Measurements from ENCODE around the gene TBC1D19.
"Not testable (repeated sequence)": the region's sequence is repeated elsewhere in the genome, so short reads cannot be mapped to it uniquely, and the experiment has no call there.

Gene TBC1D19

DNA sequence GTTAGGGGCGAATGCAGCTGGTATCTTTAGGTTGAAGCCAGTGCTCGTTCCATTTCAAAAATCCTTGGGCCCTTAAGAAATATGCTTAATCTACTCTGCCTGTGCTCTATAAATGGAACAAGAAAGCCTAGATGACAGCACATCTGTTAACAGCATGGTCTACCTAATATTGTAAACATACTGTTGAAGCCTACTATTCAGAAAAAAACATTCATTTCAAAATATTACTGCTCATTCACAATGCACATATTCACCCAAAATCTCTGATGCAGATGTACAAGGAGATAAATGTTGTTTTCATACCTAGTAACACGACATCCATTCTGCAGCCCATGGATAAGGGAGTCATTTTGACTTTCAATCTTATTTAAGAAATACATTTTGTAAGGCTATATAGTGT, 106.6 kb downstream of the TBC1D19 start:
- no peak for DNase-seq

DNA sequence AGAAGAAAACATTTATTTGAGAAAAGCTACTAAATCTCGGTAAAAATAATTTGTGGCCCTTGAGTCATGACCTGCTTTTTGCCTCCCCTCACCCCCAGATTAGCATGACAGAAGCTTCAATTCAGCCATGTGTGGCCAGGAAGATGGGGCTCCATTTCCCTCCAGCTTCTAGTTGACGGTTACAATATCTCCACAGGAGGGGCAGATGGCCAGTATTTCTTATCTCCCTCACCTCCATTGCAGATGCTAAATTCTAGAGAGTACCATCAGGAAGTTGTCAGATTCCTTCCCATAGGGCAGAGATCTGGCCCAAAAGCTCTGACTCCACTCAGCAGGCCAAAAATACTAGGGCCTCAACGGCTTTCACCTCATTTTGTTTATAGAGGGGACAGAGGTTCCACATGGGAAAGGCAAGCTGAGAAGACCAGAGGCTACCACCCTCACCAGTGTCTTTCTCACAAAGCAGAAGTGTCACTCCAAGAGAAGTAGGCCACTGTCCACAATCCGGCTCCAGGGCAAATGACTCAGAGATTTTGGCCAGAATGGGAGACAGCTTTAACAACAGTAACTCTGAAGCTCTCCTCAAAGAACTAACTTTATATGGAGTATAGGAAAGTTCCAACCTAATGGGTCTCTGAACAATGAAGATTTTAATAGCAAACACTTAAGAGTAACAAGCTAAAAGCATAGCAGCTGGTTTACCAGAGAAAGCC, 108.3 kb downstream of the TBC1D19 start:
- DNase-seq: no peak

DNA sequence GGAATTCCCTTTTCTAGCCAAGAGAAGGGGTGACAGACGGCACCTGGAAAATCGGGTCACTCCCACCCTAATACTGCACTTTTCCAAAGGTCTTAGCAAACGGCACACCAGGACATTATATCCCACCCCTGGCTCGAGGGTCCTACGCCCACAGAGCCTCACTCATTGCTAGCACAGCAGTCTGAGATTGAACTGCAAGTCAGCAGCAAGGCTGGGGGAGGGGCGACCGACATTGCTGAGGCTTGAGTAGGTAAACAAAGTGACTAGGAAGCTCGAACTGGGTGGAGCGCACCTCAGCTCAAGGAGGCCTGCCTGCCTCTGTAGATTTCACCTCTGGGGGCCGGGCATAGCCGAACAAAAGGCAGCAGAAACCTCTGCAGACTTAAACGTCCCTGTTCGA, 110.2 kb downstream of the TBC1D19 start:
- DNase-seq: not testable (repeated sequence)

DNA sequence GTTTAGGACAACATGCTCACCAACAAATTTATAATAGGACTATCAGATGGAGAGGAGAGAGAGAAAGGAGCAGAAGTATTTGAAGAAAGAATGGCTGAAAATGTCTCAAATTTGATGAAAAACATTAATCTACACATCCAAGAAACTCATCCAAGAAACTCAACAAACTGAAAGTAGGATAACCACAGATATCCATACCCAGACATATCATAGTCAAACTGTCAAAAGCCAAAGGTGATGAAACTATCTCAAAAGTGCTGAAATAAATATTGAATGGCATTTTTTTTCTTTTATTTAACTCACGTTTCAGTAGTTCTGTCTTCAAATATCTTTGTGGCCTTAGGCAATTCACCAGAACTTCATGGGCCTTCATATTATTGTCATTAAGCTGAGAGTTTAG, 116.2 kb downstream of the TBC1D19 start:
- no peak for DNase-seq

DNA sequence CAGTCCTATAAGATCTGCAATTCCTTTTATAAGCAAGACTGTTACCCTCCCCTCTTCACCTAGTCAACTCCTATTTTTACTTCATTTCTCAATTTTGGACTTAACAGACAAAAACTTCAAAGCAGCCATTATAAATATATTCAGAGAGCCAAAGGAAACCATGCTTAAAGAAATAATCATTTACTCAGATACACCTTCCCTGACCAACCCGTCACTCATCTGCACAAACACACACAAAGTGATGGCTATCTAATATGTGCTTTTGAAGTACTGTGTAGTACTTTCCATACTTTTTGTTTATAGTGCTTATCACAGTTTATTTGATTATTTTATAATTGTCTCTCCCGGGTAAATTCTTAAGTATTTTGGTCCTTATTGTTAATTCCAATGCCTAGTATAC, 117.2 kb downstream of the TBC1D19 start:
- DNase-seq: no peak

DNA sequence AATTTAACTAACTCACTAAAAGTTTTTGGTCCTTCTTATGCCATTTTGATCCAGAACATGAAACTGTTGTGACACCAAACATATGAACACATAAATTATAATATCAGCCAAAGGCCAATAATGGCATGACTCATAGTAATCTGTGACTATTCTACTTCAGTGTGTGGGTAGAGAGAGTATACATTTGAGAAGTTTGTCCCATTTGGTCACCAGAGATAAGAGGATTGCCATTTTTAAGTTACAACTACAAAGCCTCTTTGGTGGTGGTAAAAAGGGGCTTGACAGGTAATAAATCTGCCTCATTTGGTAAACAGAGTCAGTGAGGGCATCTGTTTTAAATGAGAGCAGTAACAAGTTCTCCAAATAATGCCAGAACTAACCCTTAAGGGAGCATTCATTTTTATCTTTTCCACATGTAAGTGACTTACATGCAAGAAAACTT, 117.9 kb downstream of the TBC1D19 start:
- no peak for DNase-seq

DNA sequence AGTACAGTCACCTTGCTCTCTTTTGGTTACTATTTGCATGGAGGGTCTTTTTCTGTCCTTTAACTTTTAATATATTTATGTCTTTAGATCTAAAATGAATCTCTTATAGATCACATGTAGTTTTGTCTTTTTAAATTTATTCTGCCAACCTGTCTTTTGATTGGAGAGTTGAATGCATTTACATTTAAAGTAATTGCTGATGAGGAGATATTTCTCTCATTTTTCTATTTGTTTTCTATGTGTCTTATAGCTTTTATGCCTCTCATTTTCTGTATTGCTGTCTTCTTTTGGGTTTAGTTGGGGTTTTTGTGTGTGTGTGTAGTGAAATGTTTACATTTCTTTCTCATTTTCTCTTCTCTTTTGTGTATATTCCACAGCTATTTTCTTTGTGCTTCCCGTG, 123.5 kb downstream of the TBC1D19 start:
- DNase-seq: no peak

DNA sequence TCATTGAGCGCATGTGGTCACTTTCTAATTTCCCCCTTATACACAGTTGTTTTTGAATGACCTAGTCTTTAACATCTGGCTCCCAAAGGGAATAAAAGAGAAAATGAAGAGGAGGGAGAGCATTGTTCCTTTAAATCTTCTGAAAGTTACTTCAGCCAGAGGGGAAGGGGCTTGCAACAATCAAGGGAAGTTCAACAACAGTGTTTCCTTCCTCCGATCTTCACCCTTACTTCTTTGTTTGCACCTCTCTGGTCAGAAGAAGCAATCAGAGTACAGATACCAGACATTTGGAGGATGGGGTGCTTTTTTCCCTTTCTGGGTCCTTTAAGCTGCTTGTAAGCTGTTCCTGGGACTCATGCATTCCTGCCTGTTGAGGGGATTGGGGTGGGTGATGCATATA, 125.4 kb downstream of the TBC1D19 start:
- DNase-seq: no peak

DNA sequence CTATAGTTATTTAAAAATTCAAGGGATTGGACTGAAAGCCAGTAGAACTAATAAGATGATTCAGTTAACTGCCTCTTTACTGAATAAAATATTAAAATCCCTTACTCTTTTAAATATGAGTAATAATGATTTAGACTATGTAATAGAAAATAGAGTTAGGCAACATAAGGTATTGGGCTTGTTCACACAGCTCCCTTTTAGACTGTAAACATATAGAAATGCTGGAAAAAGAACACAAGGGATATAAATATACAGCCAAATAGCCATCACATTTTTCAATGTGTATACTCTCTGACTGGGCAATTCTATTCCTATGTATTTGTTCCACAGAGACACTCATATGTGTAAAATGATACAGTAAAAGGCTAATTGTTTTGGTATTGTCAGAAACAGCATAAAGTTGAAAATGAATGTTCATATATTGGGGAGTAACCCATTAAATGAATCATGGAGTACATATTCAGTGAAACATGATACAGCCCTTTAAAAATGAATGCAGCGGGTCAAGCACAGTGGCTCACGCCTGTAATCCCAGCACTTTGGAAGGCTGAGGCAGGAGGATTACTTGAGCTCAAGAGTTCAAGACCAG, 129.8 kb downstream of the TBC1D19 start:
- no peak for DNase-seq

DNA sequence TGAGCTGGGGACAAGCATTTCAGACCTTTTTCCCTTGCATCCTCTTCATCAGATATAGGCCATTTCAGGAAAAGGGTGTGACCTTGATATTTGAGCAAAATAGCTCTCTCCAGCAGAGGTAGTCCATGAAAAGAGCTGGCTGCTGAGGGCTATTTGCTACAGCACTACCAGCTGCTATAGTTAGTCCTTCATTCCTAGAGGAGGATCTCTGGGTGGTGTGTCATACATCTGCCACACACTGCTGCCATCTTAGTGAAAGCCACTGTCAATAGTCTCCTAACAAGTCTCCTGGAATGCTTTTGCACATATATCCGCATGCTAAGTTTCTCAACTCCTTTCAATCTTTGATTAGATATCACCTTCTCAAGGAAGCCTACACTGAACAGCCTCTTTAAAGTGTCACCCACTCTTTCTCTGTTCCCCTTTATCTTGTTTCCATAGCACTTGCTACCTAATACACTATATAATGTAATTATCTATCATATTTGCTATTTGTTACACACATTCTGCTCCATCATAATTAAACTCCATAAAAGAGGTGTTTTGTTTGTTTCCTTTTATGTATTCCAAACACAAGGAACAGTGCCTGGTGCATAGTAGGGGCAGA, 131.9 kb downstream of the TBC1D19 start:
- no peak for DNase-seq

DNA sequence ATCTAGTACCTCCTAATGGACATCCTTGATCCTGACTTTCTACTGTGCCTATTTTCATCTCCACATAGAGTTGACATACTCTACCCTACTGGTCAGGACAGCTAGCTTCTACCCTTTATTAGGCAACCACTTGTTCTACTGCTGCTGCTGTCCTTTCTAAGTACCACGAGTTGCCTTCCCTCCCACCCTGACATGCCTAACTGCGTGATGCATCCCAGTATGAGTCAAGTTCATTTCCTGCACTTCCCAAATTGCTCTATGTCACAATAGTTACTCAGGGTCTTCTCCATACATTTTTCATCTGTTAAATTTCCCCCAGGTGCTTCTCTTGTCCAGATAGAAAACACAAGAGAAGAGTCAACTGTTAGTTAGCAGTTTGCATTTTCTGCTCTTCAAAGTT, 133.4 kb downstream of the TBC1D19 start:
- DNase-seq: no peak

DNA sequence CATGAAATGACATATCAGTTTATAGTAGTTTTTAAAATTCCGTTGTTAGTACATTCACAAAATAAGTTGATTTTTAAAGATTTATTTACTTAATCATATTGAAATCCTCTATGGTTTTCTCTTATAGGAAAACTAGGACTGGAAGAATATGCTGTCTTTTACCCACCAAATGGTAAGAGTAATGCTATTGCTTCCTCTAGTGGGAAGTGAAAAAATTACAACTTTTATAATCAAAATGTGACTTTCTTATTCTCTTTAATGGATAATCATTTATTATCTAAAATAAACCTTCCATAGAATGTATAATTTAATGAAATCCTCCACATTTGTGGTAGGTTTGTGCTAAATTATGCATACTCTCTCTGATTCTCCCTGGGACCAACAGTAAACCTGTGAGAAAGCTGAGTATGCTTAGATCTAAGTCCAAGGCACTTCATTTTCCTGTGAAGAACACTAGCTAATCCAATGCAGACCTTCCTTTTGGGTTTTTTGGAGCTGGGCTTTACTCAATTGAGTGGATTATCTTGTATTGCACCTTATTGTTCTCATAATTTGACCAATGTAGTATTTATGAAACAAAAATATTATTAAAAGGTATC, 136.2 kb downstream of the TBC1D19 start:
- no peak for DNase-seq

DNA sequence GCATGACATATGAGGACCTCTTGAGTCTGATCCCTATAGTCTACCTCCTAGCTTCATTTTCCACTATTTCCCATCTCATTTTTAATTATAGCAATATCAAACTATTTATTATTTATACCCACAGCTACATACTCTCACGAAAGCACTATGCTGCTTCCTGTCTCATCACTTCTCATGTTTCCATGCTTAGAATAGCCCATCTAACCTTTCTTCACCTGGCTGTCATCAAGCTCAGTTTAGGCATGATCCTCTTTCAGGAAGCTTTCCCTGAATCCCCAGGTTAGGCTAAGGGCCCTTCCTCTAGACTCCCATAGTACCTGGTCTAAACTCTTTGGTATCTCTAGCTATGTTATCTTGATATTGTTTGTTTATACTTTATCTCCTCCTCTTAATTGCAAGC, 137.8 kb downstream of the TBC1D19 start:
- DNase-seq: no peak

DNA sequence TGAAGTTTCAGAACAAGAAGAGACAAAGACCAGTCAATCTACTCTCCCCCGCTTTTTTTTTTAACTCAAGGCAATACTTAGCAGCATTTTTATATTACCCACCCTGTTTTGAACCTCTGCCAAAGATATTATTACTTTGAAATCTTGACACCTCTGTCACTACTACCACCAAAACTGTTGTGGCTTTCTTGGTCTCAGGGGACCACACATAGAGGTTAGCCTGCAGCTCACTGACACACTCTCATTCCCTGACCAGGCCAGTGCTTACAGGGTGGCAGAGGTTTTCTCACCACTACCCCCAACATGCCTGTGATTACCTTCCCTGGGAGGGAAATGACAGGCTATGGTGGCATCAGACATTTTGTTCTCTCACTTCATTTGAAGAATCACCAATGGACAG, 139.3 kb downstream of the TBC1D19 start:
- no peak for DNase-seq

DNA sequence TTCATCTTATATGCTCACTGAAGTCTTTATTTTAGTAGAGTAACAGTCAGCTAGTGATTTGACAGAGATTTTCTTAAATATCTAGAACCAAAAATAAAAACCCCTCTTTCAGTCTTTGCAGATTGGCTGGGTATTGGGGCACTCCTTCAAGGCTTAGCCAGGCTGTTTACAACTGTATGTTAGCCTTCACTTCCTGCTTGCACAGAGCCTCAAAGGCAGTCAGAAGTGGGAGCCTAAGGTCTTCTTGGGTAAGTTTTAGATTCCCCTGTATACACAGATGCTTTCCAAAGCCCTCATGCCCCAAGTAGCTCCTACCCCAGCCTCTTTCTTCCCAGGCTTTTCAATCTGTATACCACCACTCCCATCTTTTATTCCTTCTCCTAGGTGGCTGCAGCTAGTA, 140.7 kb downstream of the TBC1D19 start:
- DNase-seq: no peak

DNA sequence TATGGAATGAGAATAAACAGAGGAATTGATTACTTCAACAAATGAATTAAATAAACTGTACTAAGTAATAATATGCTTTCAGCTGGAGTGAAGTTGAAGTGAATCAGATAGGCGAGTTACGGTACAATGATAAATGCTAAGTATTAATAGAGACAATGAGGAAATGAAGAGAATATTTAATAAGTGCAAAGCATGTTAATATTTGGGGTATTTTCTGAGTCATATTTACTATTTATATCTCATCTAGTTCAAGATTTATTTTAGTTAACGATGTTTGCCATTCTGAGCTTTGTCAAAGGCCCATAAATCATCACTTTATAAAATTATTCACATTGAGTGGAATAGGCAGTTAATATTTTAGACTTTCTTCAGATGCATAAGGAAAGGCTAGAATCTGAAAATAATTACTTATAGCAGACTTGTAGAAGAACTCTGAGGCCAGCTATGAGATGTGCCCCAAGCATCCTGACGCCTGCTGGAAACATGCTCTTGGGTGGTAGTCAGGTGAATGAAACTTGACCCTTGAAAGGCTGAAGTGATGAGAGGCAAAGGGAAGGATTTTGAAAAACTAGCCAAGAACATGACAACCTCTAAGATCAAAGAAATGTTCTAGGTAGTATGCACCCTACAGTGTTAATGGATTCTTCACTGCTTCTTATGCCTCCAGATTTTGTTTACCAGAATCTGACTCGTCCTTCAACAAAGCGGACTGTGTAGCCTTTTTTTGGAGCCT, 142.9 kb downstream of the TBC1D19 start:
- no peak for DNase-seq

DNA sequence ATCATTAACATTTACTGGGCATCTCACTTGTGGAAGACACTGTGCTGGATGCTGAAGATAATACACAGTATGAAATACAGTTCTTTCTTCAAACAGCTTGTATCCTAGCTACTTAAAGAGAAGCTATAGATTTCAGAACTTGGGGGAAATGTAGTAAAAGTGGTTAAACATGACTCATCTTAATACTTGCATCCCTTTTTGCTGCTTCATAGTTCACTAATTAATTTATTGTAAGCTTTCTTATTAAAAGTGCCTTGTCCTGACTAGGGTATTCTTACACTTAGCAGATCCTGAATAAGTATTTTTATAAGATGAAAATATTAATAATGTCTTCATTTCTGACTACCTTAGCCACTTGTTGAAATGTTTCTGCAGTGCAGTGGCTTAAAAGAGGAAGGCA, 144.0 kb downstream of the TBC1D19 start:
- DNase-seq: no peak

DNA sequence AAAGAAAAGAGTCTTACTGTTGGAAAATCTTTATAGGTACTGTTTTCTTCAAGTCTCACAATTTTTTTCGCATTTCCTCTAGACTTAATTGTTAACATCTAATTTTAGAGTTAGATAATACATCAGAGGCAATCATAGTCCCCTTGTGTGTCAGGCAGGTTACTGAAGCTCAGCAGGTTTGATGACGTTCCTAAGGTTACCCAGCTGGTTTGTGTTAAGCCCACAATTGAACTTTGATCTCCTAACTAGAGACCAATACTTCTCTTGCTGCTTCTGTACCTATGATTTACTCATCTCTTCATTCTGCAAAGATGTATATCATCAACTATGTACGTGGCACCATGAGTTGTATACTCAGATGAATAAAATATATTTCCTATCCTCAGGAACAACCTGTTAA, 145.1 kb downstream of the TBC1D19 start:
- no peak for DNase-seq

DNA sequence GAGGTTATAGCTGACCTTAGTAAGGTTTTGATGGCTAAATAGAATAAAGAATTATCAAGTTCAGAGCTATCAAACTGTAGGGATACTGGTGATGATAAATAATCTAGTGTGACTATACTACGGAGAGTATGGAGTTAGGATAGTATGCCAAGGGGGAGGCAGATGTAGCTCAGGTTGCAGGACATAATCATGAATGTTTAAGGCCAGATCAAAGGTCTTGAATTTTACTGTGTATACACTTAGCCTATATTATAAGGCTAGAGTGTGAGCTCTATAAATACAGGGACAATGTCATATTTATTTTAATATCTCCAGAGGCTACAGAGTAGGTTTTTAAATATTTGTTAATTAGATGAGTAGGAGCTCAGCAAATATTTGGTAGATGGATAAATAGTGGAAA, 145.7 kb downstream of the TBC1D19 start:
- DNase-seq: no peak

DNA sequence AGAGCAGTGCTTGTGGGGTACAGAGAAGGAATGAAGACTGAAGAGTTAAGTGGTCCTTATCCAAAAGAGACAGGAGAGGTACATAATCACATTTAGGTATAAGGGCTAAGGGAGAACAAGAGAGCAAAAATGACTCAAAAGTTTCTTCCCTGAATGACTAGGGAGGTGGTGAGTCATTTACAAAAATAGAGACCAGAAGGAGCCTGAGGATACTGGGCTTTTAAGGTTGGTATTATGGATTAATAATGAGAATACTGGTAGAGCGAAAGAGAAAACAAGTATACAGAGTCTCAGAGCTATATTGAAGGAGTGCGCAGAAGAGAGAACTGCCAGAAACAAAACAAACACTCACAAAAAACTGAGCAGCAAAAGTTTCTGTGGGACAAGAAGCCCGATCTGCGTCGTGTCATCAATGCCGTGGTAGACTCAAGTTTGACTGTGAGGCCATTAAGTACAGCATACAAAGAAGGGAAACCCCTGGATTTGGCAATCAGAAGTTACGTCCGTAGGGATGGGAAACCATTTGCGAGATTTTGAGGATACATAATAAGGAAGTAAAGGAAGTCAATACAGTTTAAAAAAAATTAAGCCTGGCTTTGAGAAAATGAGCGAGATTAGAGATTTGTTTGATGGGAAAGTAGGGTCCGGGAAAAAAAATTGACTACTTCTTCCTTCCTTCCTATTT, 147.6 kb downstream of the TBC1D19 start:
- no peak for DNase-seq

DNA sequence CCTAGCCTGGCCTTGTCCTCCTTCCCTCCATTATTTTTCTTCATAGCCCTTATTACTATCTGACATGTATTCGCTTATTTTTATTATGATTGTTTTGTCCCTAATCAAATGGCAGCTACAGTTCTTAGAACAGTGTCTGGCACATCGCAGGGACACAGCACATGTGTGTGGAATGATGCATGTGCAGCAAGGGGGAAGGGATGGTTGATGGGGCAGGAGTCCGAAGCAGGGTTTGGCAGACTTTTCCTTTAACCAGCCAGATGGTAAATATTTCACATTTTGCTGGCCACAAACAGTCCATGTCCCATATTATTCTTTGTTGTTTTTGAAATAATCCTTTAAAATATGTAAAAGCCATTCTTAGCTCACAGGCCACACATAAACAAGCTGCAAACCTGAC, 148.5 kb downstream of the TBC1D19 start:
- no peak for DNase-seq

DNA sequence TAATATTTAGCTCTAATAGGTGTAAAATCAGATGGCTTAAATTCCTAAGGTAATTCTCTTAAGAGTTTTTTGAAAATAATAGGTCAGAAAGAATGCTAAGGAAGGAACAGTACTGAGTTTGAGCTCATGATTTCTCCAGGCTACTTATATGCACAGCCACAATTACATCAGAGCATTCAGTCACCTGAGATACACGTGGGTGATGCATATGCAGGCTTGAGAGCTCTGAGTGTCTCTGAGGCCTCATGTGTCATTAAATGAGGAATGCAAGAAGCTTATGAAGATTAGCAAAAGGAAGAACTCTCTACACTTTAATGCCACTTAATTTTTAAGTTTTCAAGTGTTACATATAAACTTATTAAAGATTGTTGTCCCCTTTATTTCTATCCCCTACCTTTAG, 152.7 kb downstream of the TBC1D19 start:
- no peak for DNase-seq

DNA sequence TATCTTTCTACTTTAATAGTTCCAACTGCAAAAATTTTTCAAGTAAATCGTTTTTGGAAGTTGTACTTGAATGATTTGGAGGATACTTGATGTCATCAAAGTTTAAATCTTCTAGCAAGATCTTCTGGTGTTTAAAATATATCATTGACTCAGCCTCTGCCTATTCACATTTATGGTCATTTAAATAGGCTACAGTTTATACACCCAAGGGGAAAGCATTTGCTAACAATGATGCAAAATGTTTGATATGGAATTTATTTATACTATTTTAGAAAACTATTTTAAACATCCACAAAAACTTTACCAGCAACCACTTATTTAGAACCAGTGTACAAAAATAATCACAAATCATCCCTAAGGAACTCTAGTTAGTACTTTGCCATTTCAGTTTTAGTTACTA, 153.5 kb downstream of the TBC1D19 start:
- no peak for DNase-seq

Data from activated CD4-positive, alpha-beta T cell treated with anti-CD3 and anti-CD28 coated beads for 1 hour (primary cell).